HUES48 (cell line): Measurements from ENCODE around the gene ZNF8.

ENCODE experiments used
- H3K27ac ChIP-seq: one replicate; pipeline ENCODE4 v1.7.0; 2013; ENCODE audit warnings: low read depth, low read length, inconsistent platforms
- H3K27me3 ChIP-seq: 2 replicates; pipeline ENCODE4 v1.6.1; 2013; ENCODE audit warnings: mild to moderate bottlenecking, low read length; ENCODE audit not compliant: control insufficient read depth, insufficient read depth
- H3K36me3 ChIP-seq: 2 replicates; pipeline ENCODE4 v1.6.1; 2013; ENCODE audit warnings: low read length; ENCODE audit not compliant: control insufficient read depth, insufficient read depth
- H3K4me1 ChIP-seq: 2 replicates; pipeline ENCODE4 v1.6.1; 2013; ENCODE audit warnings: mild to moderate bottlenecking, low read length; ENCODE audit not compliant: control insufficient read depth, insufficient read depth
- H3K4me3 ChIP-seq: 2 replicates; pipeline ENCODE4 v1.5.1; 2013; ENCODE audit warnings: mild to moderate bottlenecking, low read depth, low read length
- H3K9ac ChIP-seq: 2 replicates; pipeline ENCODE4 v1.6.1; 2013; ENCODE audit warnings: mild to moderate bottlenecking, low read depth, low read length, moderate library complexity
- H3K9me3 ChIP-seq: 2 replicates; pipeline ENCODE4 v1.6.1; 2013; ENCODE audit warnings: low read length; ENCODE audit not compliant: control insufficient read depth, insufficient read depth

The ZNF8 gene

GRCh38 chr19:58351558-58351878, 72.8 kb downstream of the ZNF8 start:
- peaks cover 7% of the 10 kb centered on the region for H3K27me3 ChIP-seq
- H3K4me1 ChIP-seq: no peaks in the 10 kb centered on the region
- no peak overlapping the region for H3K4me3 ChIP-seq
- H3K9ac ChIP-seq: no peak overlapping the region
- H3K27ac ChIP-seq: no peak overlapping the region
- no peaks in the 10 kb centered on the region for H3K9me3 ChIP-seq
- no peaks in the 10 kb centered on the region for H3K36me3 ChIP-seq

- Histone ChIP-seq H3K27ac (no peak overlapping the region), H3K4me1 (no peaks in the 10 kb centered on the region), H3K36me3 (no peaks in the 10 kb centered on the region), H3K9ac (no peak overlapping the region), H3K9me3 (no peaks in the 10 kb centered on the region), H3K4me3 (no peak overlapping the region), H3K27me3 (0 out of 2 replicates have a peak, but pooled peaks cover under 1% of the 10 kb centered on the region)
These were observed 73.4 kb downstream of the ZNF8 start for GRCh38 chr19:58351990-58352755.
